PC-9 (cell line): Measurements from ENCODE around the gene HEATR3.

Experiments used
- CTCF ChIP-seq: fragments of 200-600 bp; sonication (generic); conservative IDR thresholded peaks from 2 replicates; pipeline ENCODE4 v1.6.1; 2017; ENCODE audit warnings: mixed run types, antibody characterized with exemption, mild to moderate bottlenecking, moderate library complexity
- EZH2 ChIP-seq: fragments of 200-600 bp; sonication (generic); IDR thresholded peaks from 2 replicates; pipeline ENCODE4 v1.8.0; 2017; ENCODE audit warnings: antibody characterized with exemption, low read depth

GRCh38 chr16:50139580-50139979 lies 73.8 kb downstream of the HEATR3 start:
- TF ChIP-seq CTCF (no peak), EZH2 (no peak)
